Thyroid gland (tissue), 4 donors: Measurements from ENCODE around the gene COMT.

Source experiments
- POLR2A ChIP-seq, 2 donors: fragments of 450-650 bp; IDR thresholded peaks; one replicate each; pipeline ENCODE4 v1.6.1; 2017; ENCODE audit warnings: antibody characterized with exemption in 2 of 2, mild to moderate bottlenecking in 2 of 2, moderate library complexity in 1 of 2
- TF ChIP-seq, protein P1 (sequence below), 6 experiments: fragments of 200-600 bp in 3 of 6; fragments of 450-650 bp in 3 of 6; sonication (generic) in 3 of 6; IDR thresholded peaks; one replicate each; pipeline ENCODE4 v1.5.1; 2016 to 2019; ENCODE audit warnings: antibody characterized with exemption in 6 of 6, mild to moderate bottlenecking in 2 of 6, inconsistent platforms in 1 of 6, moderate library complexity in 1 of 6

DNA sequence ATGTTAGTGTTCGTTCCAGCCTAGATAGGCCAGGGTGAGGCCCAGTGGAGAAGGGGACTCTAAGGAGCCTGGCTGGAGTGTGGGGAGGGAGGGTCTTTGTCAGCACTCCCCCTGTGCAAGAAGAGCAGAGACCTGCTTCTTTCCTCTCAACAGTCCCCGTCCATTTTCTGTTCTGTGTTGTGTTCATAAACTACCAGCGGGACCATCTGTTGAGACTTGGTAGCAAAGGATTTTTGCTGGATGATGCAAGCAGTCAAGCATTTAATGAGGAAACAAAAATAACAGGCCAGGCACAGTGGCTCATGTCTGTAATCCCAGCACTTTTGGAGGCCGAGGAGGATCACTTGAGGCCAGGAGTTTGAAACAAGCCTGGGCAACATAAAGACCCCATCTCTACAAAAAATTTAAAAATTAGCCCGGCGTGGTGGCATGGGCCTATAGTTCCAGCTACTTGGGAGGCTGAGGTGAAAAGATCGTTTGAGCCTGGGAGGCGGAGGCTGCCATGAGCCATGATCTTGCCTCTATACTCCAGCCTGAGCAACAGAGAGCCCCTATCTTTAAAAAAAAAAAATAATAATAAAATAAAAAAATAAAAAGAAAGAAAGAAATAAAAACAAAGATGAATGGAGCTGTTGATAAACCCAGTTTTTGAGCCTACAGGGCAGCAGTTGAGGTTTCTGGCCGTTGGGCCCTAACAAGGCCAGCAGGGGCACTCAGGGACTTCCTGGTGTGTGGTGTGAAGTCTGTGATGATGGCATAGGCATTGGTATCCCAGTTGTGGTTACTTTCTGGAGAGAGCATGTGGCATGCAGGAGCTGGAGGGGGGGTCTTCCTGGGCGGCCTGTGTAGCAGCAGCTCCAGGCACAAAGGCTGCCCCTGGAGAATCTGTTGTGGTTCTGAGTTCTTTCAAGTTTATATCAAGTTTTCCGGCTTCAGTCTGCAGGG lies 1.8 kb downstream of the COMT start:
- TF ChIP-seq, protein P1, sequence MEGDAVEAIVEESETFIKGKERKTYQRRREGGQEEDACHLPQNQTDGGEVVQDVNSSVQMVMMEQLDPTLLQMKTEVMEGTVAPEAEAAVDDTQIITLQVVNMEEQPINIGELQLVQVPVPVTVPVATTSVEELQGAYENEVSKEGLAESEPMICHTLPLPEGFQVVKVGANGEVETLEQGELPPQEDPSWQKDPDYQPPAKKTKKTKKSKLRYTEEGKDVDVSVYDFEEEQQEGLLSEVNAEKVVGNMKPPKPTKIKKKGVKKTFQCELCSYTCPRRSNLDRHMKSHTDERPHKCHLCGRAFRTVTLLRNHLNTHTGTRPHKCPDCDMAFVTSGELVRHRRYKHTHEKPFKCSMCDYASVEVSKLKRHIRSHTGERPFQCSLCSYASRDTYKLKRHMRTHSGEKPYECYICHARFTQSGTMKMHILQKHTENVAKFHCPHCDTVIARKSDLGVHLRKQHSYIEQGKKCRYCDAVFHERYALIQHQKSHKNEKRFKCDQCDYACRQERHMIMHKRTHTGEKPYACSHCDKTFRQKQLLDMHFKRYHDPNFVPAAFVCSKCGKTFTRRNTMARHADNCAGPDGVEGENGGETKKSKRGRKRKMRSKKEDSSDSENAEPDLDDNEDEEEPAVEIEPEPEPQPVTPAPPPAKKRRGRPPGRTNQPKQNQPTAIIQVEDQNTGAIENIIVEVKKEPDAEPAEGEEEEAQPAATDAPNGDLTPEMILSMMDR (IDR thresholded peaks at IDR 0.05): no peak
- peak in 1 of 2 donors; percentile 22 for TF ChIP-seq POLR2A (IDR thresholded peaks at IDR 0.05)
